HFFc6 (cell line): ENCODE results near the gene EXOC2. TPM values are rescaled to one million over a fixed set of nuclear protein-coding genes. Genes with fewer than 3 reads are reported as not detected.

Experiments
- DNase-seq: peaks from one replicate; pipeline ENCODE4 v3.0.0-alpha.2; 2018
- H3K27ac Mint-ChIP-seq: 2 replicates; pipeline ENCODE4 v1.8.0; 2020; ENCODE audit warnings: mild to moderate bottlenecking, mixed read lengths
- H3K27me3 Mint-ChIP-seq: 2 replicates; pipeline ENCODE4 v1.8.0; 2021; ENCODE audit warnings: mild to moderate bottlenecking, moderate library complexity, mixed read lengths; ENCODE audit not compliant: insufficient read depth
- H3K36me3 Mint-ChIP-seq: 2 replicates; pipeline ENCODE4 v1.8.0; 2021; ENCODE audit warnings: low read depth, mixed read lengths
- H3K4me1 Mint-ChIP-seq: 2 replicates; pipeline ENCODE4 v1.8.0; 2020; ENCODE audit warnings: low read depth, mixed read lengths
- H3K4me3 Mint-ChIP-seq: 2 replicates; pipeline ENCODE4 v1.8.0; 2020; ENCODE audit warnings: mild to moderate bottlenecking, moderate library complexity, mixed read lengths
- H3K9me3 Mint-ChIP-seq: 2 replicates; pipeline ENCODE4 v1.8.0; 2020; ENCODE audit warnings: mild to moderate bottlenecking, mixed read lengths
- total RNA-seq, 6 experiments: library from RNA; stranded (reverse); fragmentation: NEBNext Ultra II Directional; extraction: Animal tissue kit (Norgen Biotek cat#: 25700); gene quantifications; 2 replicates in 1 of 6; 3 replicates in 5 of 6; pipeline ENCODE4 v1.2.3, GENCODE V29; 2021
- TF ChIP-seq, protein P1 (sequence below): fragments of 200-600 bp; sonication (generic); IDR thresholded peaks from 2 replicates; pipeline ENCODE4 v1.5.0; 2021; ENCODE audit warnings: antibody characterized with exemption, mild to moderate bottlenecking

EXOC2 gene
- total RNA-seq, 6 experiments from 2014 or later, result 19.3 to 22.4 (median 20.3) TPM

DNA sequence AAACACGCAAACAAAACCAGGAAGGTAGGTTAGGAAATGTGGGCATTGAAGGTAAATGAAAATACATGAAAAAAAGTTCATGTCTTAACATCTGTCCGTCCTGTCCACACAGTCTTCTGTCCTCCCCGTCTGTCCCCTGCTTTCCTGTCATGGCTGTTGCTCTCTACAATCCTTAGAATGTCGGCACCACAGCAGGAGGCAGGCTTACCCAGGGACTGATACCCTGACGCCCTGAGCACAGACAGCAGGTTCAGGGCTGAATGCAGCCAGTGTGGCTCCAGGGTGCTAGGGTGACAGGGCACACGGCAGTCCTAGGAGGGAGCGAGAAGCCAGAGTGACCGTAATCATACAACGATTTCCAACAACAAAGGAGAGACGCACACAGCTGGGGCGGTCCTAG, 177.7 kb downstream of the EXOC2 start:
- Mint-ChIP-seq H3K27ac (no peak overlapping the region), H3K27me3 (no peaks in the 10 kb centered on the region; the same call in none of the 2 replicates), H3K9me3 (peaks cover 21% of the 10 kb centered on the region), H3K36me3 (peaks cover 21% of the 10 kb centered on the region), H3K4me3 (no peak overlapping the region), H3K4me1 (no peaks in the 10 kb centered on the region)
- TF ChIP-seq, protein P1, sequence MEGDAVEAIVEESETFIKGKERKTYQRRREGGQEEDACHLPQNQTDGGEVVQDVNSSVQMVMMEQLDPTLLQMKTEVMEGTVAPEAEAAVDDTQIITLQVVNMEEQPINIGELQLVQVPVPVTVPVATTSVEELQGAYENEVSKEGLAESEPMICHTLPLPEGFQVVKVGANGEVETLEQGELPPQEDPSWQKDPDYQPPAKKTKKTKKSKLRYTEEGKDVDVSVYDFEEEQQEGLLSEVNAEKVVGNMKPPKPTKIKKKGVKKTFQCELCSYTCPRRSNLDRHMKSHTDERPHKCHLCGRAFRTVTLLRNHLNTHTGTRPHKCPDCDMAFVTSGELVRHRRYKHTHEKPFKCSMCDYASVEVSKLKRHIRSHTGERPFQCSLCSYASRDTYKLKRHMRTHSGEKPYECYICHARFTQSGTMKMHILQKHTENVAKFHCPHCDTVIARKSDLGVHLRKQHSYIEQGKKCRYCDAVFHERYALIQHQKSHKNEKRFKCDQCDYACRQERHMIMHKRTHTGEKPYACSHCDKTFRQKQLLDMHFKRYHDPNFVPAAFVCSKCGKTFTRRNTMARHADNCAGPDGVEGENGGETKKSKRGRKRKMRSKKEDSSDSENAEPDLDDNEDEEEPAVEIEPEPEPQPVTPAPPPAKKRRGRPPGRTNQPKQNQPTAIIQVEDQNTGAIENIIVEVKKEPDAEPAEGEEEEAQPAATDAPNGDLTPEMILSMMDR, result no peak
- no peak for DNase-seq

- Mint-ChIP-seq H3K27me3 (no peaks in the 10 kb centered on the region; the same call in none of the 2 replicates), H3K27ac (no peak overlapping the region), H3K4me3 (no peak overlapping the region), H3K9me3 (peaks cover 21% of the 10 kb centered on the region), H3K36me3 (peaks cover 21% of the 10 kb centered on the region), H3K4me1 (no peaks in the 10 kb centered on the region)
- TF ChIP-seq, protein P1, result no peak
- DNase-seq, result no peak
These were observed 178.5 kb downstream of the EXOC2 start for GRCh38 chr6:514396-514978.

- H3K27me3 Mint-ChIP-seq, result no peaks in the 10 kb centered on the region; the same call in none of the 2 replicates
- peaks cover 21% of the 10 kb centered on the region for H3K36me3 Mint-ChIP-seq
- TF ChIP-seq, protein P1, result no peak
- H3K4me3 Mint-ChIP-seq, result no peak overlapping the region
- H3K9me3 Mint-ChIP-seq, result peaks cover 21% of the 10 kb centered on the region
- DNase-seq, result no peak
- H3K4me1 Mint-ChIP-seq, result no peaks in the 10 kb centered on the region
- no peak overlapping the region for H3K27ac Mint-ChIP-seq
These were observed 179.0 kb downstream of the EXOC2 start for GRCh38 chr6:513961-514360.

- H3K27me3 Mint-ChIP-seq, result no peaks in the 10 kb centered on the region; the same call in none of the 2 replicates
- H3K36me3 Mint-ChIP-seq, result peaks cover 15% of the 10 kb centered on the region
- DNase-seq, result no peak
- H3K4me3 Mint-ChIP-seq, result no peak overlapping the region
- TF ChIP-seq, protein P1, result no peak
- H3K27ac Mint-ChIP-seq, result no peak overlapping the region
- no peaks in the 10 kb centered on the region for H3K4me1 Mint-ChIP-seq
- peaks cover 12% of the 10 kb centered on the region; the same call in 1 of the 2 replicates for H3K9me3 Mint-ChIP-seq
These were observed 179.9 kb downstream of the EXOC2 start for GRCh38 chr6:513058-513457.

DNA sequence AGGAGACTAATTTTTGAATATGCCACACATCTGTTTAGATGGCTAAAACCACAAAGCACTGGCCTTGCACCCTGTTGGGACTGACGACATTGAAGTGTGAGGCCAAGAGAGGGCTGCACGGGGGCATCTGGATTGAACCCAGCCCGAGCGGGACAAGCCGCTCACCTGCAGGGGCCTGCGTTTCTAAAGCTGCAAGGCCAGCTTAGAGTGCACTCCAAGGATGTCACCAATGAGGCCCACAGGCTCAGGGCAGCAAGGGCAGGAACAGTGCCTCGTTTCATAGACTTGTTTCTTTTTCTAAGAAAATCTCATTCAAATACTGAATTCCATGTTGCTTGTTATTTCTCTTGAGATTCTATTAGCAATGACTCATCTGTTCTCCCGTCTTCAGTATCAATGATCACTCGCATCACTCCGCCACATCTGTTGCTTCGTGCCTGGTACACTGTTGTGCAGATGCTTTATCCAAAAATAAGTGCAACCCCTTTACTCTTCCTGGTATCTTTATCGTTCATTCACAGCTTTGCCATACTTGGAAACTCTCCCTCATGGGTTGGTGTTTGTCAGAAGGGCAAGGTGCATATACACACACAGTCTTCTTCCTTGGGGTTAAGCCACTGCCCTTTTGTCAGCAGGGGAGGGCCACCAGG, 181.3 kb downstream of the EXOC2 start:
- Mint-ChIP-seq H3K27ac (no peak overlapping the region), H3K27me3 (no peaks in the 10 kb centered on the region; the same call in none of the 2 replicates), H3K4me1 (no peaks in the 10 kb centered on the region), H3K4me3 (no peak overlapping the region), H3K9me3 (no peaks in the 10 kb centered on the region), H3K36me3 (peaks cover 6% of the 10 kb centered on the region)
- DNase-seq, result no peak
- TF ChIP-seq, protein P1, result no peak
